Tibial nerve (tissue), 4 donors: Measurements from ENCODE around the gene FMNL2. TPM values are rescaled to one million over a fixed set of nuclear protein-coding genes. Genes with fewer than 3 reads are reported as not detected.
A peak's percentile ranks its signal among the peaks of the same experiment; 100 is the strongest.

ENCODE experiments used
- DNase-seq, 2 donors: peaks; one replicate each; pipeline ENCODE4 v3.0.0-alpha.2; 2019; ENCODE audit warnings: low spot score in 2 of 2
- H3K27ac ChIP-seq, 4 donors: fragments of 200-600 bp; sonication (generic) in 3 of 4; one replicate each; pipeline ENCODE4 v1.5.1; 2017 to 2019; ENCODE audit warnings: mild to moderate bottlenecking in 1 of 4
- H3K27me3 ChIP-seq, 2 donors: fragments of 200-600 bp; sonication (generic) in 1 of 2; one replicate each; pipeline versions ENCODE4 v1.5.1 to v1.6.0; 2017 to 2019
- H3K36me3 ChIP-seq, 3 donors: fragments of 200-600 bp; sonication (generic); one replicate each; pipeline ENCODE4 v1.5.1; 2018 to 2019
- H3K4me1 ChIP-seq, 4 donors: fragments of 200-600 bp; sonication (generic) in 3 of 4; one replicate each; pipeline ENCODE4 v1.5.1; 2017 to 2019
- H3K4me3 ChIP-seq, 4 donors: fragments of 200-600 bp; sonication (generic) in 3 of 4; one replicate each; pipeline ENCODE4 v1.5.1; 2017 to 2019; ENCODE audit warnings: mild to moderate bottlenecking in 1 of 4, moderate library complexity in 1 of 4
- H3K9me3 ChIP-seq, 4 donors: fragments of 200-600 bp; sonication (generic) in 3 of 4; one replicate each; pipeline ENCODE4 v1.5.1; 2017 to 2019
- EP300 ChIP-seq, 2 donors: sonication (generic); formaldehyde crosslinking; IDR thresholded peaks; one replicate each; pipeline ENCODE4 v1.6.1; 2017; ENCODE audit warnings: antibody characterized with exemption in 2 of 2, mild to moderate bottlenecking in 1 of 2
- POLR2A ChIP-seq, 2 donors: fragments of 450-650 bp; IDR thresholded peaks; one replicate each; pipeline ENCODE4 v1.6.1; 2017; ENCODE audit warnings: antibody characterized with exemption in 2 of 2, mild to moderate bottlenecking in 2 of 2, moderate library complexity in 2 of 2
- WGBS, 2 donors: methylation state at CpG; one replicate each; pipeline ENCODE4 v1.1.5; 2018; 5-methylcytosine and 5-hydroxymethylcytosine counted together
- total RNA-seq, 4 donors: library from RNA; depleted of rRNA; stranded (reverse); fragments of >200 nt; gene quantifications; one replicate each; pipeline ENCODE4 v1.1.0, GENCODE V29; 2016
- TF ChIP-seq, protein P1 (sequence below), 5 experiments: fragments of 200-600 bp in 3 of 5; fragments of 450-650 bp in 2 of 5; sonication (generic) in 3 of 5; IDR thresholded peaks; one replicate each; pipeline ENCODE4 v1.5.1; 2016 to 2019; ENCODE audit warnings: antibody characterized with exemption in 5 of 5, mild to moderate bottlenecking in 3 of 5, moderate library complexity in 2 of 5

The FMNL2 gene
- total RNA-seq, 4 donors from 2014 or later: 94.5 to 131 (median 98.1) TPM

DNA sequence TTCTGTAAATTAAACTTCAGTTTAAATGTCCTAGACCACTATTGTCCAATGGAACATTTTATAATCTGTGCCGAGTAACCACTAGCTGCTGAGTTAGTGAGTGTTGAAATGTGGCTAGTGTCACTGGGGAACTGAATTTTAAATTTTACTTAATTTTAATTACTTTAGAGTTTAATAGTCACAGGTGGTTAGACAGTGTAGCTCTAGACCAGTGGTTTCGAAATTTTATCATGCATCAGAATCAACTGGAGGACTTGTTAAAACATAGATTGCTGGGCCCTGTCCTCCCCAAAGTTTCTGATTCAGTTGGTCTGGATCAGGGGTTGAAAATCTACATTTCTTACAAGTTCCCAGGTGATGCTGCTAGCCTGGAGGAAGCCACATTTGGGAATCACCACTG is 110.4 kb downstream of the FMNL2 start:
- Histone ChIP-seq H3K9me3 (no peaks in the 10 kb centered on the region), H3K4me3 (no peak overlapping the region), H3K27ac (peak overlapping the region in 3 of 4 donors; percentile 48 to 91 (median 83)), H3K36me3 (no peaks in the 10 kb centered on the region), H3K27me3 (no peaks in the 10 kb centered on the region), H3K4me1 (peaks cover 3 to 92% (median 34%) of the 10 kb centered on the region in 4 donors)
- TF ChIP-seq POLR2A (IDR thresholded peaks at IDR 0.05) (no peak), EP300 (IDR thresholded peaks at IDR 0.05) (no peak)
- TF ChIP-seq, protein P1, sequence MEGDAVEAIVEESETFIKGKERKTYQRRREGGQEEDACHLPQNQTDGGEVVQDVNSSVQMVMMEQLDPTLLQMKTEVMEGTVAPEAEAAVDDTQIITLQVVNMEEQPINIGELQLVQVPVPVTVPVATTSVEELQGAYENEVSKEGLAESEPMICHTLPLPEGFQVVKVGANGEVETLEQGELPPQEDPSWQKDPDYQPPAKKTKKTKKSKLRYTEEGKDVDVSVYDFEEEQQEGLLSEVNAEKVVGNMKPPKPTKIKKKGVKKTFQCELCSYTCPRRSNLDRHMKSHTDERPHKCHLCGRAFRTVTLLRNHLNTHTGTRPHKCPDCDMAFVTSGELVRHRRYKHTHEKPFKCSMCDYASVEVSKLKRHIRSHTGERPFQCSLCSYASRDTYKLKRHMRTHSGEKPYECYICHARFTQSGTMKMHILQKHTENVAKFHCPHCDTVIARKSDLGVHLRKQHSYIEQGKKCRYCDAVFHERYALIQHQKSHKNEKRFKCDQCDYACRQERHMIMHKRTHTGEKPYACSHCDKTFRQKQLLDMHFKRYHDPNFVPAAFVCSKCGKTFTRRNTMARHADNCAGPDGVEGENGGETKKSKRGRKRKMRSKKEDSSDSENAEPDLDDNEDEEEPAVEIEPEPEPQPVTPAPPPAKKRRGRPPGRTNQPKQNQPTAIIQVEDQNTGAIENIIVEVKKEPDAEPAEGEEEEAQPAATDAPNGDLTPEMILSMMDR (IDR thresholded peaks at IDR 0.05): no peak
- WGBS, 2 donors: 16 to 59% methylated on average over 2 of the region's 2 CpGs
- no peak for DNase-seq

DNA sequence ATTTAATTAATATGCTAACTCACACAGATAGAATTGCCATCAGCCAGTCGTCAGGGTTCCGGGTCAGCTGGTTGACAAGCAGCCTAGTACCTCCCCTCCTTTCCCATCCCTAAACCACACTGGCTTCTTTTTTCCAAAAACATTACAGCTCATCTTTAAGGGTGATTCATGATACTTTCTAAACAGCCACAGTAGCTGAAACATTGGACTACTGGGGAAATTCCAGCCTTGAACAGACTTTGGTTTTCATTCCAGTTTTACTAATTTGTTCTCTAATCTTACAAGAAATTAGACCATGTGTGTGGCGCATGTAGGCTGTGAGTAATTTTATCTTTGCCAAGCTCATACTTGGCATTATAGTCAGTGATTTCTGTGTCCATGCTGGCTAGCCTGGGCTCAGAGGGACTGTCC is 110.8 kb downstream of the FMNL2 start:
- TF ChIP-seq EP300 (IDR thresholded peaks at IDR 0.05) (peak in 1 of 2 donors; percentile 62), POLR2A (IDR thresholded peaks at IDR 0.05) (no peak)
- TF ChIP-seq, protein P1 (IDR thresholded peaks at IDR 0.05): no peak
- peak overlapping the region in 3 of 4 donors; percentile 48 to 91 (median 83) for H3K27ac ChIP-seq
- H3K36me3 ChIP-seq: no peaks in the 10 kb centered on the region
- peaks cover 3 to 92% (median 34%) of the 10 kb centered on the region in 4 donors for H3K4me1 ChIP-seq
- no peaks in the 10 kb centered on the region for H3K9me3 ChIP-seq
- DNase-seq: peak in 1 of 2 donors; percentile 45
- no peaks in the 10 kb centered on the region for H3K27me3 ChIP-seq
- WGBS, 2 donors: 19 to 22% methylated on average over 3 of the region's 3 CpGs
- no peak overlapping the region for H3K4me3 ChIP-seq

DNA sequence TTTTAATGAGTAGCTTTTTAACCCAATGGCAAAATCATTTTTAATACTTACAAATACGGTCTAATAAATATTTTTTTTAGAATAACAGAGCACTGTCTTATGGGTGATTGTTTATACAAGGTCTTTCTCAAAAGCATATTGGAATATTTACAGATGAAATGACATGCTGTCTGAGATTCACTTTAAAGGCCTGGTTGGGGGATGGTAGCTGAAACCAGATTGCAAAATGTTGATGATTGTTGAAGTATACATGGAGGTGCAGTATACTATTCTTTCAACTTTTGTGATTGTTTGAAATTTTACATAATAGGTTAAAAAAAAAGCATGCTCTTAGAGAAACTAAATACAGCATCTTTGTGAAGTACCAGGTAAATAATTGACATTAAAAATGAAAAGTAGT is 111.2 kb downstream of the FMNL2 start:
- no peak for DNase-seq
- Histone ChIP-seq H3K27ac (peak overlapping the region in 3 of 4 donors; percentile 48 to 91 (median 83)), H3K9me3 (no peaks in the 10 kb centered on the region), H3K4me3 (no peak overlapping the region), H3K4me1 (peaks cover 3 to 91% (median 34%) of the 10 kb centered on the region in 4 donors), H3K27me3 (no peaks in the 10 kb centered on the region), H3K36me3 (no peaks in the 10 kb centered on the region)
- WGBS, 2 donors: 30 to 32% methylated on average over 1 of the region's 1 CpG
- no peak for TF ChIP-seq POLR2A (IDR thresholded peaks at IDR 0.05)
- TF ChIP-seq, protein P1 (IDR thresholded peaks at IDR 0.05): no peak
- TF ChIP-seq EP300 (IDR thresholded peaks at IDR 0.05): no peak

DNA sequence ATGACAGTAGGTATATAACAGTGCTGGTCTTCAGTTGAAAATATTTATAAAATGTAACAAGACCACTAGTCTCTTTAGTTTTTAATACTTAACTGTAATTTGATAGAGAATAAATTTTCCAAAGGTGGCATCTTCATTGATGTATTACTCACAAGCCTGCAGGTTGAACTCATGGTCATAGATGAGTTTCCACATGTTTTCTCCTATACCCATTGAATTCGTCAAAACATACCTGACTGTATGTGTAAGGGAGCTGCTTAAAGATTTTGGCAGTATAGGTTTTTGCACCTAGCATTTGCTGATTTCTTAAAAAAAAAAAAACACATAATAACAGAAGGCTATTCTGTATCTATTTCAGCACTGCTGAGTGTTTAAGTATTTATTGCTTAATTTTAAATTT is 112.9 kb downstream of the FMNL2 start:
- TF ChIP-seq EP300 (IDR thresholded peaks at IDR 0.05) (no peak), POLR2A (IDR thresholded peaks at IDR 0.05) (no peak)
- TF ChIP-seq, protein P1 (IDR thresholded peaks at IDR 0.05): no peak
- no peak overlapping the region for H3K4me3 ChIP-seq
- H3K9me3 ChIP-seq: no peaks in the 10 kb centered on the region
- peak overlapping the region in 3 of 4 donors; percentile 10 to 91 (median 50) for H3K27ac ChIP-seq
- DNase-seq: no peak
- no peaks in the 10 kb centered on the region for H3K27me3 ChIP-seq
- H3K4me1 ChIP-seq: peaks cover 3 to 91% (median 33%) of the 10 kb centered on the region in 4 donors
- no peaks in the 10 kb centered on the region for H3K36me3 ChIP-seq
- 90 to 98% methylated on average over 1 of the region's 1 CpG for WGBS, 2 donors

DNA sequence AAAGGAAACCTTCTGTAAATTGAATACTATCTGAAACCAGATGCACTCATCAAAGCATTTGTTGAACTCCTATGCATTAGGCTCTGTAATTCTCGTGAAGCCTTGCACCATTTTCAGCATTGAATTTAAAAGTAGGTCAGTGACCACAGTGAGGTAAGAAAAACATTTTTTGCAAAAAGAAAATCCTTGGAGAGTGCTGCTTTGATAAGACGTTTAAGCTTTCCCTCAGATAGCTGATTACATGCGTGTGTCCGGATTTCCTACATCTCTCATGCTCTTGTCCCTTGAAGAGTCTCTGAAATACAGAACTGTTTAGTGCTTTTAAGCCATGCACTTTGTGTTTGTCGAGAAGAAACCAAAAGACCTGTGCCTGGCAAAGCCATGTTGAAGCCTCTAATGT is 113.6 kb downstream of the FMNL2 start:
- 61 to 63% methylated on average over 5 of the region's 5 CpGs for WGBS, 2 donors

More for the DNA sequence above, 113.6 kb downstream of the FMNL2 start:
- no peak for DNase-seq
- no peaks in the 10 kb centered on the region for H3K27me3 ChIP-seq
- peaks cover 3 to 91% (median 32%) of the 10 kb centered on the region in 4 donors for H3K4me1 ChIP-seq
- no peaks in the 10 kb centered on the region for H3K36me3 ChIP-seq
- H3K4me3 ChIP-seq: no peak overlapping the region
- TF ChIP-seq EP300 (IDR thresholded peaks at IDR 0.05) (no peak), POLR2A (IDR thresholded peaks at IDR 0.05) (no peak)
- TF ChIP-seq, protein P1 (IDR thresholded peaks at IDR 0.05): no peak
- H3K27ac ChIP-seq: peak overlapping the region in 2 of 4 donors; percentile 50 to 91
- no peaks in the 10 kb centered on the region for H3K9me3 ChIP-seq
